CD1c-positive myeloid dendritic cell (primary cell): ENCODE data around the gene HCFC1R1.

Experiments used
- DNase-seq: peaks from one replicate; pipeline ENCODE4 v3.0.0-alpha.2; 2016; ENCODE audit errors: extremely low spot score

The HCFC1R1 gene

GRCh38 chr16:3001316-3001715, 22.4 kb downstream of the HCFC1R1 start:
- DNase-seq: no peak

- DNase-seq: no peak
Observed at GRCh38 chr16:3000540-3000939, 23.2 kb downstream of the HCFC1R1 start.

- no peak for DNase-seq
Observed at GRCh38 chr16:2999929-3000328, 23.8 kb downstream of the HCFC1R1 start.

GRCh38 chr16:2996298-2996697, 27.4 kb downstream of the HCFC1R1 start:
- DNase-seq: no peak

GRCh38 chr16:2992383-2993081, 31.2 kb downstream of the HCFC1R1 start:
- no peak for DNase-seq

GRCh38 chr16:2991566-2992261, 32.0 kb downstream of the HCFC1R1 start:
- no peak for DNase-seq

- DNase-seq: no peak
Observed at GRCh38 chr16:2990891-2991290, 32.9 kb downstream of the HCFC1R1 start.

GRCh38 chr16:2988590-2989099, 35.1 kb downstream of the HCFC1R1 start:
- no peak for DNase-seq

- no peak for DNase-seq
Observed at GRCh38 chr16:2987833-2988232, 35.9 kb downstream of the HCFC1R1 start.

- no peak for DNase-seq
Observed at GRCh38 chr16:2987286-2987685, 36.5 kb downstream of the HCFC1R1 start.

- DNase-seq: no peak
Observed at GRCh38 chr16:2986623-2987188, 37.0 kb downstream of the HCFC1R1 start.

GRCh38 chr16:2985893-2986355, 37.8 kb downstream of the HCFC1R1 start:
- no peak for DNase-seq

- DNase-seq: no peak
Observed at GRCh38 chr16:2985462-2985861, 38.3 kb downstream of the HCFC1R1 start.

GRCh38 chr16:2983706-2984136, 40.0 kb downstream of the HCFC1R1 start:
- DNase-seq: peak; percentile 88

- no peak for DNase-seq
Observed at GRCh38 chr16:2982402-2982801, 41.3 kb downstream of the HCFC1R1 start.

GRCh38 chr16:2981899-2982250, 41.9 kb downstream of the HCFC1R1 start:
- no peak for DNase-seq

GRCh38 chr16:2981177-2981898, 42.4 kb downstream of the HCFC1R1 start:
- DNase-seq: no peak

GRCh38 chr16:2980227-2981176, 43.2 kb downstream of the HCFC1R1 start, which contains the start of gene PKMYT1:
TSS of gene PKMYT1 (minus strand) at chr16:2980446. CDS start at chr16:2979657, 789 bp downstream.
- peak; percentile 98 for DNase-seq

GRCh38 chr16:2979669-2980226, 44.0 kb downstream of the HCFC1R1 start:
- DNase-seq: peak; percentile 80

GRCh38 chr16:2977440-2977839, 46.3 kb downstream of the HCFC1R1 start:
- DNase-seq: no peak

- no peak for DNase-seq
Observed at GRCh38 chr16:2976673-2977072, 47.1 kb downstream of the HCFC1R1 start.
